Endothelial cell of umbilical vein (primary cell): ENCODE data around the gene TMCC2. TPM values are rescaled to one million over a fixed set of nuclear protein-coding genes. Genes with fewer than 3 reads are reported as not detected.

Experiments used
- BruUV-seq: library from RNA; stranded (reverse); fragments of 400-500 nt; replicated peaks from 2 replicates; lab custom pipeline; 2021; lab: Mats Ljungman, UMichigan
- CTCF ChIA-PET: fragments of 300-600, 350-600 bp; sonication (Branson Sonifier 250); formaldehyde crosslinking; loops from one replicate; lab custom pipeline; 2021; ENCODE audit warnings: antibody characterized with exemption, inconsistent platforms; lab: Charles Lee
- POLR2A ChIA-PET: fragments of 300-600, 350-600 bp; sonication (Branson Sonifier 250); formaldehyde crosslinking; loops from one replicate; lab custom pipeline; 2021; ENCODE audit warnings: antibody characterized with exemption, inconsistent platforms; lab: Charles Lee
- DNase-seq: peaks from one replicate; pipeline ENCODE4 v3.0.0-alpha.2; 2011; ENCODE audit warnings: low read depth, low spot score
- FAIRE-seq: peaks from 2 replicates; lab custom pipeline; 2011; peaks lifted over from hg19 to GRCh38; lab: Jason Lieb, UNC
- H2AFZ ChIP-seq: 2 replicates; pipeline ENCODE4 v1.6.0; 2012; ENCODE audit warnings: low read depth, low read length, control low read depth, inconsistent platforms
- H3K27ac ChIP-seq: 2 replicates; pipeline ENCODE4 v1.5.1; 2011; ENCODE audit warnings: low read depth, mild to moderate bottlenecking, control low read depth, low read length, moderate library complexity; ENCODE audit not compliant: insufficient read depth
- H3K27me3 ChIP-seq, 2 experiments: 2 replicates each; pipeline versions ENCODE4 v1.6.0 to v1.6.1; 2011; ENCODE audit warnings: low read length in 2 of 2, mixed read lengths in 1 of 2; ENCODE audit not compliant: control insufficient read depth in 2 of 2, insufficient read depth in 2 of 2
- H3K36me3 ChIP-seq, 2 experiments: 2 replicates in 1 of 2; 3 replicates in 1 of 2; pipeline ENCODE4 v1.5.1; 2011; ENCODE audit warnings: low read length in 2 of 2, mild to moderate bottlenecking in 1 of 2, moderate library complexity in 1 of 2; ENCODE audit not compliant: control insufficient read depth in 2 of 2, insufficient read depth in 2 of 2; ENCODE audit errors: extremely low read depth in 1 of 2
- H3K4me1 ChIP-seq: 3 replicates; pipeline ENCODE4 v1.5.1; 2011; ENCODE audit warnings: mild to moderate bottlenecking, low read length; ENCODE audit not compliant: control insufficient read depth, insufficient read depth; ENCODE audit errors: extremely low read depth
- H3K4me2 ChIP-seq: 2 replicates; pipeline ENCODE4 v1.6.1; 2011; ENCODE audit warnings: low read length, control low read depth, mixed read lengths; ENCODE audit not compliant: insufficient read depth
- H3K4me3 ChIP-seq, 3 experiments: fragments of 200-600 bp in 1 of 3; sonication (generic), shearing (Covaris generic) in 1 of 3; replicated peaks in 1 of 3; 2 replicates each; pipeline ENCODE4 v1.5.1; 2011 to 2016; ENCODE audit warnings: control low read depth in 3 of 3, low read length in 3 of 3, mild to moderate bottlenecking in 2 of 3, inconsistent platforms in 1 of 3, low read depth in 1 of 3, moderate library complexity in 1 of 3; ENCODE audit not compliant: insufficient read depth in 1 of 3
- H3K79me2 ChIP-seq: 2 replicates; pipeline ENCODE4 v1.6.0; 2012; ENCODE audit warnings: low read length, inconsistent platforms; ENCODE audit not compliant: control insufficient read depth, insufficient read depth
- H3K9ac ChIP-seq: replicated peaks from 2 replicates; pipeline ENCODE3; 2011; ENCODE audit warnings: low read length, control low read depth; ENCODE audit not compliant: insufficient read depth; ENCODE audit errors: extremely low read depth
- H3K9me1 ChIP-seq: replicated peaks from 3 replicates; pipeline ENCODE4 v1.6.0; 2011; ENCODE audit warnings: mild to moderate bottlenecking, low read length; ENCODE audit not compliant: control insufficient read depth, insufficient read depth; ENCODE audit errors: extremely low read depth
- H3K9me3 ChIP-seq: replicated peaks from 2 replicates; pipeline ENCODE4 v1.5.1; 2012; ENCODE audit warnings: low read length, inconsistent platforms; ENCODE audit not compliant: control insufficient read depth, insufficient read depth
- H4K20me1 ChIP-seq: replicated peaks from 2 replicates; pipeline ENCODE3; 2011; ENCODE audit warnings: mild to moderate bottlenecking, low read length; ENCODE audit not compliant: control insufficient read depth, insufficient read depth; ENCODE audit errors: extremely low read depth
- CTCF ChIP-seq, 2 donors: IDR thresholded peaks; 1 replicate in 1 of 2; 2 replicates in 1 of 2; pipeline ENCODE4 v1.5.1; 2011; ENCODE audit warnings: low read length in 2 of 2, mild to moderate bottlenecking in 2 of 2, moderate library complexity in 2 of 2, control low read depth in 1 of 2, inconsistent platforms in 1 of 2, low read depth in 1 of 2; ENCODE audit not compliant: insufficient read depth in 1 of 2; ENCODE audit errors: extremely low read depth in 1 of 2
- EZH2 ChIP-seq: IDR thresholded peaks from 2 replicates; pipeline ENCODE4 v1.6.1; 2012; ENCODE audit warnings: borderline replicate concordance, low read depth, mild to moderate bottlenecking, moderate library complexity, low read length, inconsistent platforms; ENCODE audit not compliant: severe bottlenecking
- FOS ChIP-seq: IDR thresholded peaks from 2 replicates; pipeline ENCODE4 v1.6.1; 2011; ENCODE audit warnings: mild to moderate bottlenecking, low read length, moderate library complexity, borderline replicate concordance; ENCODE audit not compliant: insufficient read depth
- GATA2 ChIP-seq: IDR thresholded peaks from 2 replicates; pipeline ENCODE4 v1.7.0; 2011; ENCODE audit warnings: low read depth, mild to moderate bottlenecking, moderate library complexity, mixed read lengths, low read length; ENCODE audit not compliant: insufficient read length, insufficient read depth
- JUN ChIP-seq: IDR thresholded peaks from 2 replicates; pipeline ENCODE4 v1.6.1; 2011; ENCODE audit warnings: borderline replicate concordance, low read depth; ENCODE audit not compliant: insufficient read length, insufficient read depth
- MAX ChIP-seq: IDR thresholded peaks from 2 replicates; pipeline ENCODE4 v1.6.1; 2011; ENCODE audit not compliant: insufficient read depth, insufficient read length
- MYC ChIP-seq: IDR thresholded peaks from one replicate; pipeline ENCODE4 v1.6.1; 2011; ENCODE audit warnings: mild to moderate bottlenecking, low read depth, low read length
- POLR2A ChIP-seq: IDR thresholded peaks from 2 replicates; pipeline ENCODE4 v1.6.1; 2012; ENCODE audit warnings: low read depth, mild to moderate bottlenecking, control low read depth, low read length
- POLR2AphosphoS5 ChIP-seq: IDR thresholded peaks from 2 replicates; pipeline ENCODE4 v1.6.1; 2012; ENCODE audit warnings: low read depth, mild to moderate bottlenecking, control low read depth, low read length, moderate library complexity; ENCODE audit not compliant: insufficient read depth
- dilution Hi-C: fragments of 300-500 bp; cut with MboI; formaldehyde crosslinking; loops from one replicate; pipeline ENCODE4 v1.15.0; 2019; ENCODE audit warnings: low sequenced_read_pairs; ENCODE audit not compliant: extremely low pct_ligation_motif_present
- intact Hi-C: fragments of 100-400 bp; cut with micrococcal nuclease; formaldehyde crosslinking; loops from one replicate; pipeline ENCODE4 v1.10.0; 2022
- polyA plus RNA-seq, 4 experiments: library from polyadenylated mRNA; depleted of rRNA in 3 of 4; stranded (reverse) in 3 of 4; unstranded in 1 of 4; fragments of >200 nt; gene quantifications; 2 replicates each; pipeline versions ENCODE4 v1.2.1 to v1.2.3, GENCODE V29; 2011 to 2012; ENCODE audit warnings: missing spikeins in 1 of 4
- total RNA-seq: library from RNA; stranded (reverse); gene quantifications from 2 replicates; pipeline ENCODE4 v1.2.3, GENCODE V29; 2021

TMCC2 gene
- total and polyA plus RNA-seq, 2 donors (not counting 3 experiments of a cell fraction or from before 2014, with no cell fraction given) = 2.0 to 2.1 TPM

- no peak overlapping the region for H3K4me3 ChIP-seq
- no peaks in the 10 kb centered on the region for H3K9me3 ChIP-seq
- no peak overlapping the region for H3K27ac ChIP-seq
- H3K36me3 ChIP-seq = no peaks in the 10 kb centered on the region
- CTCF ChIA-PET = interaction anchor here (1.5 kb wide), 1 partner anchor 254 kb away, joined by 3 read pairs; no protein-coding TSS in a partner anchor
- no peak overlapping the region for H2AFZ ChIP-seq
- no peak overlapping the region for H3K4me2 ChIP-seq
- H3K9ac ChIP-seq = no peak overlapping the region
- BruUV-seq = no TSS peak
- dilution Hi-C loops (no loop called here), intact Hi-C loops (no loop called here)
- H4K20me1 ChIP-seq = no peaks in the 10 kb centered on the region
- POLR2A ChIA-PET = no interaction called here
- FAIRE-seq (no peak), DNase-seq (no peak)
- H3K27me3 ChIP-seq = peaks cover 0 to 2% of the 10 kb centered on the region in 2 experiments
- H3K9me1 ChIP-seq = no peaks in the 10 kb centered on the region
- H3K79me2 ChIP-seq = no peaks in the 10 kb centered on the region
- no peaks in the 10 kb centered on the region for H3K4me1 ChIP-seq
- no peak for TF ChIP-seq CTCF (IDR thresholded peaks at IDR 0.05; ENCODE audit: extremely low read depth in 1 of 2, insufficient read depth in 1 of 2, low read depth in 1 of 2, low read length in 2 of 2)
- no peak for TF ChIP-seq POLR2AphosphoS5
- no peak for TF ChIP-seq GATA2
- no peak for TF ChIP-seq EZH2
- no peak for TF ChIP-seq MAX
- TF ChIP-seq POLR2A = no peak
- TF ChIP-seq JUN = no peak
- no peak for TF ChIP-seq MYC
- TF ChIP-seq FOS = no peak
These were observed 15.8 kb downstream of the TMCC2 start for GRCh38 chr1:205243350-205244191.
